HCT116 (cell line): ENCODE measurements around the gene PHF2. TPM values are rescaled to one million over a fixed set of nuclear protein-coding genes. Genes with fewer than 3 reads are reported as not detected.

Experiments used
- ATAC-seq: fragments of 200-7000 bp; cut with Tn5 transposase; 2 replicates; pipeline ENCODE4 v1.9.1; 2020; ENCODE audit warnings: mild to moderate bottlenecking, moderate library complexity
- BruUV-seq: library from RNA; stranded (reverse); fragments of 400-500 nt; replicated peaks from 2 replicates; lab custom pipeline; 2021; lab: Mats Ljungman, UMichigan
- CTCF ChIA-PET: fragments of 300-600 bp; sonication (Branson Sonifier 250); formaldehyde crosslinking; loops from one replicate; lab custom pipeline; 2021; ENCODE audit warnings: antibody characterized with exemption; lab: Charles Lee
- POLR2A ChIA-PET: fragments of 300-600, 350-600 bp; sonication (Branson Sonifier 250); formaldehyde crosslinking; loops from one replicate; lab custom pipeline; 2021; ENCODE audit warnings: antibody characterized with exemption; lab: Charles Lee
- RAD21 ChIA-PET, 2 experiments: fragments of 300-600 bp; sonication (Branson Sonifier 250); formaldehyde crosslinking; loops; one replicate each; lab custom pipeline; 2023; ENCODE audit warnings: low total read pairs in 2 of 2; ENCODE audit not compliant: uncharacterized antibody in 2 of 2, unreplicated experiment in 2 of 2, low non-redundant PET in 1 of 2; lab: Charles Lee
- DNase-seq: peaks from one replicate; pipeline ENCODE4 v3.0.0-alpha.2; 2010; ENCODE audit warnings: low read depth, low spot score
- H2AFZ ChIP-seq: fragments of 200-600 bp; shearing (Covaris generic), sonication (generic); 2 replicates; pipeline ENCODE4 v1.6.1; 2017; ENCODE audit warnings: low read depth, mixed run types, mixed read lengths, antibody characterized with exemption, low read length; ENCODE audit not compliant: poor library complexity, severe bottlenecking
- H3K27ac ChIP-seq: 2 replicates; pipeline ENCODE4 v1.5.1; 2012; ENCODE audit warnings: low read depth, low read length
- H3K27me3 ChIP-seq: fragments of 200-600 bp; sonication (generic); 2 replicates; pipeline ENCODE4 v1.6.1; 2016; ENCODE audit warnings: mixed run types, low read length, mixed read lengths; ENCODE audit not compliant: insufficient read depth
- H3K36me3 ChIP-seq, 2 experiments: fragments of 200-500 bp in 1 of 2; fragments of 200-600 bp in 1 of 2; sonication (Bioruptor generic) in 1 of 2; sonication (generic) in 1 of 2; 2 replicates each; pipeline versions ENCODE4 v1.5.1 to v1.6.1; 2014 to 2016; ENCODE audit warnings: low read length in 2 of 2, inconsistent platforms in 1 of 2, mixed read lengths in 1 of 2, mixed run types in 1 of 2; ENCODE audit not compliant: insufficient read depth in 2 of 2, control insufficient read depth in 1 of 2
- H3K4me1 ChIP-seq, 2 experiments: fragments of 200-600 bp in 1 of 2; sonication (generic) in 1 of 2; 2 replicates each; pipeline versions ENCODE4 v1.5.1 to v1.6.1; 2012 to 2017; ENCODE audit warnings: low read length in 2 of 2, inconsistent platforms in 1 of 2, mild to moderate bottlenecking in 1 of 2, mixed read lengths in 1 of 2, mixed run types in 1 of 2, moderate library complexity in 1 of 2; ENCODE audit not compliant: insufficient read depth in 2 of 2, control insufficient read depth in 1 of 2
- H3K4me2 ChIP-seq: fragments of 200-600 bp; sonication (generic); 2 replicates; pipeline ENCODE4 v1.6.1; 2017; ENCODE audit warnings: mixed run types, low read length, mixed read lengths
- H3K4me3 ChIP-seq, 2 experiments: fragments of 200-600 bp in 1 of 2; sonication (generic) in 1 of 2; replicated peaks in 1 of 2; 2 replicates each; pipeline ENCODE4 v1.5.1; 2011 to 2016; ENCODE audit warnings: low read length in 2 of 2, control low read depth in 1 of 2, low read depth in 1 of 2, mild to moderate bottlenecking in 1 of 2, mixed read lengths in 1 of 2, mixed run types in 1 of 2
- H3K79me2 ChIP-seq: fragments of 200-600 bp; sonication (generic); 2 replicates; pipeline ENCODE4 v1.6.1; 2017; ENCODE audit warnings: mild to moderate bottlenecking, mixed run types, low read length, moderate library complexity, mixed read lengths; ENCODE audit not compliant: insufficient read depth
- H3K9ac ChIP-seq: fragments of 200-600 bp; sonication (generic); 2 replicates; pipeline ENCODE4 v1.6.1; 2016; ENCODE audit warnings: low read length, mixed read lengths
- H3K9me2 ChIP-seq: fragments of 200-600 bp; sonication (generic), shearing (Covaris generic); 2 replicates; pipeline ENCODE4 v1.6.1; 2017; ENCODE audit warnings: mixed run types, mild to moderate bottlenecking, moderate library complexity; ENCODE audit not compliant: insufficient read depth
- H3K9me3 ChIP-seq, 2 experiments: fragments of 200-500 bp in 1 of 2; fragments of 200-600 bp in 1 of 2; sonication (Bioruptor generic) in 1 of 2; sonication (generic) in 1 of 2; 2 replicates each; pipeline ENCODE4 v1.6.1; 2014 to 2017; ENCODE audit warnings: low read length in 2 of 2, mixed read lengths in 2 of 2, inconsistent platforms in 1 of 2, low read depth in 1 of 2, mild to moderate bottlenecking in 1 of 2, mixed run types in 1 of 2, moderate library complexity in 1 of 2; ENCODE audit not compliant: control insufficient read depth in 1 of 2, insufficient read depth in 1 of 2
- H4K20me1 ChIP-seq: fragments of 200-600 bp; sonication (generic), shearing (Covaris generic); 2 replicates; pipeline ENCODE4 v1.6.1; 2017; ENCODE audit warnings: mixed run types, mild to moderate bottlenecking, moderate library complexity; ENCODE audit not compliant: insufficient read depth
- CEBPB ChIP-seq: IDR thresholded peaks from 2 replicates; pipeline ENCODE4 v1.6.1; 2012; ENCODE audit warnings: low read depth
- EGR1 ChIP-seq: IDR thresholded peaks from 2 replicates; pipeline ENCODE4 v1.6.1; 2012; ENCODE audit warnings: low read depth
- POLR2A ChIP-seq: IDR thresholded peaks from 2 replicates; pipeline ENCODE4 v1.7.0; 2011; ENCODE audit warnings: borderline replicate concordance; ENCODE audit not compliant: insufficient read depth, insufficient read length; ENCODE audit errors: extremely low read depth
- POLR2AphosphoS5 ChIP-seq: IDR thresholded peaks from 2 replicates; pipeline ENCODE4 v1.6.1; 2011; ENCODE audit warnings: mild to moderate bottlenecking, low read depth, low read length, moderate library complexity
- RAD21 ChIP-seq: IDR thresholded peaks from 2 replicates; pipeline ENCODE4 v1.6.1; 2012; ENCODE audit warnings: low read depth, mild to moderate bottlenecking
- SIN3A ChIP-seq: IDR thresholded peaks from 2 replicates; pipeline ENCODE4 v1.6.1; 2012; ENCODE audit warnings: low read depth
- SP1 ChIP-seq: IDR thresholded peaks from 2 replicates; pipeline ENCODE4 v1.6.1; 2012; ENCODE audit warnings: low read depth
- TCF7L2 ChIP-seq: IDR thresholded peaks from 2 replicates; pipeline ENCODE4 v1.7.0; 2011; ENCODE audit warnings: borderline replicate concordance, inconsistent platforms; ENCODE audit not compliant: insufficient read depth, insufficient read length; ENCODE audit errors: extremely low read depth
- ZFX ChIP-seq: fragments of 450-650 bp; IDR thresholded peaks from 2 replicates; pipeline ENCODE4 v1.6.1; 2017
- ZNF274 ChIP-seq: fragments of 200-500 bp; sonication (Bioruptor generic); IDR thresholded peaks from 2 replicates; pipeline ENCODE4 v1.6.1; 2014; ENCODE audit warnings: mild to moderate bottlenecking, low read depth, low read length, inconsistent platforms
- intact Hi-C: fragments of 100-400 bp; cut with micrococcal nuclease; formaldehyde crosslinking; loops from 2 replicates; pipeline ENCODE4 v1.10.0; 2022
- total RNA-seq: library from RNA; stranded (reverse); gene quantifications from one replicate; pipeline ENCODE4 v1.2.1, GENCODE V29; 2021; ENCODE audit not compliant: unreplicated experiment
- TF ChIP-seq, protein P1 (sequence below): IDR thresholded peaks from 2 replicates; pipeline ENCODE4 v1.6.1; 2011; ENCODE audit warnings: mild to moderate bottlenecking, low read length, moderate library complexity; ENCODE audit not compliant: insufficient replicate concordance; ENCODE audit errors: extremely low read depth
- TF ChIP-seq, protein P2 (sequence below): IDR thresholded peaks from 2 replicates; pipeline ENCODE4 v1.6.1; 2012
- TF ChIP-seq, protein P3 (sequence below), 3 experiments: fragments of 200-600 bp in 1 of 3; sonication (generic) in 1 of 3; IDR thresholded peaks in 2 of 3; conservative IDR thresholded peaks in 1 of 3; 2 replicates each; pipeline ENCODE4 v1.5.1; 2012 to 2017; ENCODE audit warnings: low read depth in 2 of 3, low read length in 2 of 3, antibody characterized with exemption in 1 of 3, borderline replicate concordance in 1 of 3, control low read depth in 1 of 3, mild to moderate bottlenecking in 1 of 3, mixed read lengths in 1 of 3, mixed run types in 1 of 3, moderate library complexity in 1 of 3; ENCODE audit not compliant: insufficient read depth in 1 of 3
- TF ChIP-seq, protein P4 (sequence below): IDR thresholded peaks from 2 replicates; pipeline ENCODE4 v1.6.1; 2012; ENCODE audit warnings: low read depth

The PHF2 gene
- total RNA-seq, 1 experiment from 2014 or later: 20.6 TPM

DNA sequence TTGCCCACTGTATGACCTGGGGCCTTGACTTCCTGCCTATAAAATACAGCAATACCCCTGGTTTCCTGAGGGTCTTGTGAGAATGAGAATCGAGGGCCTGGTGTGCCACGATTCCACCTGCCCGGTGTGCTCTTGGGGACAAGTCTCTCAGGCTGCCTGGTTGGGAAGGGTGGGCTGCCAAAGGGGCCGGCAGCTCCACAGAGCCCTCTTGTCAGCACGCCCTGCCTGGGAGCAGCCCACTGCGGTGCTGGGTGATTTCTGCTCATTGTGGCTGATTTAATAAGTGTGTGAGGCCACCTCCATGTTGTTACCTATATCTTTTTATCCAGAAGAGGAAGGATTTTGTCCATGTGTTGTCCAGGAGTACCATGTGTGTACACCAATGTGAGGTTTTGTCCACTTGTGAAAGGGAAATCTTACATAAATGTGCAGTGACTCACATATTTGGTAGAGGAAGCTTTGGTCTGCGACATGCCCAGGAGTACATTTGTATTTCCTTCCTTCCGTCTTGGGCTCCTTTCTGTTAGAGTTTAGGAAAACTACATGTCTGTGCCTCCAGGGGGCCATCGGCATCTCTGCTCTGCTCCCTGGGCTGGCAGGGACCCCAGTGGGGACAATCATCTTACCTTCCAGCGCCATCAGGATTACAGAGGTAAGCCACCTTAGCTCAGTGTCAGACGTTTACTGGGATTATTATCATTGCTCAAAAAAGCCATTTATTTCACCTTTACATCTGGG, 108.6 kb downstream of the PHF2 start (continued):
- TF ChIP-seq, protein P1, sequence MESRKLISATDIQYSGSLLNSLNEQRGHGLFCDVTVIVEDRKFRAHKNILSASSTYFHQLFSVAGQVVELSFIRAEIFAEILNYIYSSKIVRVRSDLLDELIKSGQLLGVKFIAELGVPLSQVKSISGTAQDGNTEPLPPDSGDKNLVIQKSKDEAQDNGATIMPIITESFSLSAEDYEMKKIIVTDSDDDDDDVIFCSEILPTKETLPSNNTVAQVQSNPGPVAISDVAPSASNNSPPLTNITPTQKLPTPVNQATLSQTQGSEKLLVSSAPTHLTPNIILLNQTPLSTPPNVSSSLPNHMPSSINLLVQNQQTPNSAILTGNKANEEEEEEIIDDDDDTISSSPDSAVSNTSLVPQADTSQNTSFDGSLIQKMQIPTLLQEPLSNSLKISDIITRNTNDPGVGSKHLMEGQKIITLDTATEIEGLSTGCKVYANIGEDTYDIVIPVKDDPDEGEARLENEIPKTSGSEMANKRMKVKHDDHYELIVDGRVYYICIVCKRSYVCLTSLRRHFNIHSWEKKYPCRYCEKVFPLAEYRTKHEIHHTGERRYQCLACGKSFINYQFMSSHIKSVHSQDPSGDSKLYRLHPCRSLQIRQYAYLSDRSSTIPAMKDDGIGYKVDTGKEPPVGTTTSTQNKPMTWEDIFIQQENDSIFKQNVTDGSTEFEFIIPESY: no peak
- TF ChIP-seq RAD21: peak; percentile 14; the same call in 1 of the 2 replicates
- TF ChIP-seq, protein P2, sequence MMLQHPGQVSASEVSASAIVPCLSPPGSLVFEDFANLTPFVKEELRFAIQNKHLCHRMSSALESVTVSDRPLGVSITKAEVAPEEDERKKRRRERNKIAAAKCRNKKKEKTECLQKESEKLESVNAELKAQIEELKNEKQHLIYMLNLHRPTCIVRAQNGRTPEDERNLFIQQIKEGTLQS: no peak

DNA sequence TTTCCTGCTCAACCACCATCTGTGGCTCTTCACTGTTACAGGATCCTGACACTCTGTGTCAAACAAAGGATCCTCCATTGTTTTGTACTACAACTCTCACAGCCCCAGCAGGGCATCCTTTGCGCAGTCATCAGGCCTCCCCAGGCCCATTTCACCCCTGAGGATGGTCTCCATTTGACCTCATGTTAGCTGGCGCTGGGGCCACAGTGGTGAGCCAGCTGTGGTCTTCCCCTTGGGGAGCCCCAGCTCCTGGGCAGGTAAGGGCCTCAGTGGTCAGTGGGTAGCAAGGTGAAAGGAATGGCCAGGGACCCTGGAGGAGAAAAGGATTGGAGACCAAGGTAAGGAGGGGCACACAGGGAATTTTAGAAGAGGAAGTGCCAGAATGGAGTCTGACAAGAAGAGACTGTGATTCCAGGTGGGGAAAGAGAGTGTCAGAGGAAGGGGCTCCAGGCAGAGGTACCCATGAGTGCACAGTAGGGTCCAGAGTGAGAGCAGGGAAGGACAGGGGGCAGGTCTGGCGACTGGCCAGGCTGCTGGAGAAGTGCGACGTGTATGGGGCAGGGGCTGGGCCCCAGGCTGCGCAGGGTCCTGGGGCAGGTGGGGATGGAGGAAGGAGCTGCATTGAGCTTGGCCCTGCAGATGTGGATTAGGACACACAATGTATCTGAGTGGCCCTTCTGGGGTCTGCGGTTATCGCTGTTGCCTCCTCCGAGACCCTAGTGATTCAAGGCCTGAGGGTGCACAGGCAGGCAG, 109.9 kb downstream of the PHF2 start:
- Histone ChIP-seq H3K27me3 (no peaks in the 10 kb centered on the region), H3K4me2 (no peak overlapping the region), H3K4me3 (no peak overlapping the region), H3K27ac (no peak overlapping the region), H3K4me1 (peaks cover 3 to 5% of the 10 kb centered on the region in 2 experiments; a peak in 1 of 4 replicates), H3K9me3 (peaks cover 5% of the 10 kb centered on the region in 2 experiments), H2AFZ (no peak overlapping the region), H3K36me3 (no peaks in the 10 kb centered on the region), H3K79me2 (no peaks in the 10 kb centered on the region), H3K9ac (no peak overlapping the region), H4K20me1 (no peaks in the 10 kb centered on the region), H3K9me2 (no peaks in the 10 kb centered on the region)
- RAD21 ChIA-PET: no interaction called here
- CTCF ChIA-PET: no interaction called here
- no TSS peak for BruUV-seq
- POLR2A ChIA-PET: no interaction called here
- intact Hi-C loops: loop anchor here (10.0 kb wide), 1 partner anchor 918 kb away; no protein-coding TSS in a partner anchor
- ATAC-seq (no peak), DNase-seq (no peak)
- TF ChIP-seq POLR2A (no peak), EGR1 (no peak), TCF7L2 (no peak), ZFX (no peak), SP1 (no peak), POLR2AphosphoS5 (no peak), ZNF274 (no peak), SIN3A (no peak), CEBPB (no peak)
- TF ChIP-seq, protein P3, sequence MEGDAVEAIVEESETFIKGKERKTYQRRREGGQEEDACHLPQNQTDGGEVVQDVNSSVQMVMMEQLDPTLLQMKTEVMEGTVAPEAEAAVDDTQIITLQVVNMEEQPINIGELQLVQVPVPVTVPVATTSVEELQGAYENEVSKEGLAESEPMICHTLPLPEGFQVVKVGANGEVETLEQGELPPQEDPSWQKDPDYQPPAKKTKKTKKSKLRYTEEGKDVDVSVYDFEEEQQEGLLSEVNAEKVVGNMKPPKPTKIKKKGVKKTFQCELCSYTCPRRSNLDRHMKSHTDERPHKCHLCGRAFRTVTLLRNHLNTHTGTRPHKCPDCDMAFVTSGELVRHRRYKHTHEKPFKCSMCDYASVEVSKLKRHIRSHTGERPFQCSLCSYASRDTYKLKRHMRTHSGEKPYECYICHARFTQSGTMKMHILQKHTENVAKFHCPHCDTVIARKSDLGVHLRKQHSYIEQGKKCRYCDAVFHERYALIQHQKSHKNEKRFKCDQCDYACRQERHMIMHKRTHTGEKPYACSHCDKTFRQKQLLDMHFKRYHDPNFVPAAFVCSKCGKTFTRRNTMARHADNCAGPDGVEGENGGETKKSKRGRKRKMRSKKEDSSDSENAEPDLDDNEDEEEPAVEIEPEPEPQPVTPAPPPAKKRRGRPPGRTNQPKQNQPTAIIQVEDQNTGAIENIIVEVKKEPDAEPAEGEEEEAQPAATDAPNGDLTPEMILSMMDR (IDR thresholded peaks at IDR 0.05 in 2 of 3, conservative IDR thresholded peaks at IDR 0.05 in 1 of 3; ENCODE audit: borderline replicate concordance in 1 of 3, insufficient read depth in 1 of 3, low read depth in 2 of 3, low read length in 2 of 3): no peak
- TF ChIP-seq, protein P4, sequence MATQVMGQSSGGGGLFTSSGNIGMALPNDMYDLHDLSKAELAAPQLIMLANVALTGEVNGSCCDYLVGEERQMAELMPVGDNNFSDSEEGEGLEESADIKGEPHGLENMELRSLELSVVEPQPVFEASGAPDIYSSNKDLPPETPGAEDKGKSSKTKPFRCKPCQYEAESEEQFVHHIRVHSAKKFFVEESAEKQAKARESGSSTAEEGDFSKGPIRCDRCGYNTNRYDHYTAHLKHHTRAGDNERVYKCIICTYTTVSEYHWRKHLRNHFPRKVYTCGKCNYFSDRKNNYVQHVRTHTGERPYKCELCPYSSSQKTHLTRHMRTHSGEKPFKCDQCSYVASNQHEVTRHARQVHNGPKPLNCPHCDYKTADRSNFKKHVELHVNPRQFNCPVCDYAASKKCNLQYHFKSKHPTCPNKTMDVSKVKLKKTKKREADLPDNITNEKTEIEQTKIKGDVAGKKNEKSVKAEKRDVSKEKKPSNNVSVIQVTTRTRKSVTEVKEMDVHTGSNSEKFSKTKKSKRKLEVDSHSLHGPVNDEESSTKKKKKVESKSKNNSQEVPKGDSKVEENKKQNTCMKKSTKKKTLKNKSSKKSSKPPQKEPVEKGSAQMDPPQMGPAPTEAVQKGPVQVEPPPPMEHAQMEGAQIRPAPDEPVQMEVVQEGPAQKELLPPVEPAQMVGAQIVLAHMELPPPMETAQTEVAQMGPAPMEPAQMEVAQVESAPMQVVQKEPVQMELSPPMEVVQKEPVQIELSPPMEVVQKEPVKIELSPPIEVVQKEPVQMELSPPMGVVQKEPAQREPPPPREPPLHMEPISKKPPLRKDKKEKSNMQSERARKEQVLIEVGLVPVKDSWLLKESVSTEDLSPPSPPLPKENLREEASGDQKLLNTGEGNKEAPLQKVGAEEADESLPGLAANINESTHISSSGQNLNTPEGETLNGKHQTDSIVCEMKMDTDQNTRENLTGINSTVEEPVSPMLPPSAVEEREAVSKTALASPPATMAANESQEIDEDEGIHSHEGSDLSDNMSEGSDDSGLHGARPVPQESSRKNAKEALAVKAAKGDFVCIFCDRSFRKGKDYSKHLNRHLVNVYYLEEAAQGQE: no peak
- TF ChIP-seq, protein P2: no peak
